Jurkat, Clone E6-1 (cell line): ENCODE data around the gene SEPSECS. TPM values are rescaled to one million over a fixed set of nuclear protein-coding genes. Genes with fewer than 3 reads are reported as not detected.

Experiments used
- DNase-seq: peaks from one replicate; pipeline ENCODE4 v3.0.0-alpha.2; 2011; ENCODE audit warnings: low read depth, low spot score
- H3K4me3 ChIP-seq: 2 replicates; pipeline ENCODE4 v1.5.1; 2011; ENCODE audit warnings: mild to moderate bottlenecking, low read length, control low read depth, moderate library complexity
- polyA plus RNA-seq: library from polyadenylated mRNA; unstranded; fragments of >200 nt; gene quantifications from one replicate; pipeline ENCODE4 v1.2.1, GENCODE V29; 2012; ENCODE audit warnings: missing spikeins; ENCODE audit not compliant: insufficient read length, insufficient read depth

The SEPSECS gene
- 9.9 TPM for polyA plus RNA-seq

GRCh38 chr4:25159837-25160713 lies at the start of gene SEPSECS:
Gene SEPSECS, minus strand, starts transcription at chr4:25160449. Its CDS starts 80 bp downstream, at chr4:25160369.
- peak; percentile 97 for DNase-seq
- H3K4me3 ChIP-seq, result peak within 1 kb of the TSS; percentile 76

GRCh38 chr4:25209702-25210101 lies 49.5 kb upstream of the SEPSECS start:
- DNase-seq, result no peak
- no peak overlapping the region for H3K4me3 ChIP-seq

GRCh38 chr4:25207997-25208396 lies 47.7 kb upstream of the SEPSECS start:
- no peak overlapping the region for H3K4me3 ChIP-seq
- DNase-seq, result no peak

GRCh38 chr4:25198713-25199112 lies 38.5 kb upstream of the SEPSECS start:
- H3K4me3 ChIP-seq, result no peak overlapping the region
- no peak for DNase-seq

- no peak for DNase-seq
- H3K4me3 ChIP-seq, result no peak overlapping the region
Measured at GRCh38 chr4:25190407-25190806, 30.2 kb upstream of the SEPSECS start.

GRCh38 chr4:25184056-25184455 lies 23.8 kb upstream of the SEPSECS start:
- no peak overlapping the region for H3K4me3 ChIP-seq
- DNase-seq, result peak; percentile 45

- H3K4me3 ChIP-seq, result no peak overlapping the region
- DNase-seq, result no peak
Measured at GRCh38 chr4:25182937-25183336, 22.7 kb upstream of the SEPSECS start.

- no peak overlapping the region for H3K4me3 ChIP-seq
- DNase-seq, result peak; percentile 58
Measured at GRCh38 chr4:25180524-25181131, 20.4 kb upstream of the SEPSECS start.

- no peak overlapping the region for H3K4me3 ChIP-seq
- DNase-seq, result peak; percentile 56
Measured at GRCh38 chr4:25178838-25179261, 18.6 kb upstream of the SEPSECS start.

- no peak for DNase-seq
- no peak overlapping the region for H3K4me3 ChIP-seq
Measured at GRCh38 chr4:25177147-25177546, 16.9 kb upstream of the SEPSECS start.

GRCh38 chr4:25174674-25175073 lies 14.4 kb upstream of the SEPSECS start:
- H3K4me3 ChIP-seq, result no peak overlapping the region
- no peak for DNase-seq

GRCh38 chr4:25172961-25173915 lies 13.0 kb upstream of the SEPSECS start:
- H3K4me3 ChIP-seq, result no peak overlapping the region
- no peak for DNase-seq

GRCh38 chr4:25171201-25171865 lies 11.1 kb upstream of the SEPSECS start:
- no peak overlapping the region for H3K4me3 ChIP-seq
- no peak for DNase-seq

- H3K4me3 ChIP-seq, result no peak overlapping the region
Measured at GRCh38 chr4:25169446-25169845, 9.2 kb upstream of the SEPSECS start.

GRCh38 chr4:25165916-25166315 lies 5.7 kb upstream of the SEPSECS start:
- DNase-seq, result no peak
- H3K4me3 ChIP-seq, result no peak overlapping the region

More at GRCh38 chr4:25169446-25169845, 9.2 kb upstream of the SEPSECS start:
- no peak for DNase-seq

GRCh38 chr4:25163196-25163595 lies 2.9 kb upstream of the SEPSECS start:
- no peak for DNase-seq

GRCh38 chr4:25162566-25162965 lies 2.3 kb upstream of the SEPSECS start:
- H3K4me3 ChIP-seq, result no peak overlapping the region
- DNase-seq, result no peak

More at GRCh38 chr4:25163196-25163595, 2.9 kb upstream of the SEPSECS start:
- H3K4me3 ChIP-seq, result no peak overlapping the region

GRCh38 chr4:25161593-25161950 lies 1.3 kb upstream of the SEPSECS start:
- H3K4me3 ChIP-seq, result peak overlapping the region; percentile 76
- DNase-seq, result no peak
